Mesendoderm (in vitro differentiated cells): ENCODE measurements around the gene PLCL2.

Experiments
- DNase-seq: peaks from one replicate; pipeline ENCODE4 v3.0.0; 2013
- H2AK5ac ChIP-seq: 2 replicates; pipeline ENCODE4 v1.6.1; 2013; ENCODE audit warnings: low read length, inconsistent platforms
- H2BK120ac ChIP-seq: 2 replicates; pipeline ENCODE4 v1.6.1; 2013; ENCODE audit warnings: low read depth, mild to moderate bottlenecking, low read length, moderate library complexity, mixed read lengths
- H2BK15ac ChIP-seq: replicated peaks from 2 replicates; pipeline ENCODE4 v1.6.1; 2013; ENCODE audit warnings: low read depth, mild to moderate bottlenecking, moderate library complexity
- H2BK5ac ChIP-seq: 2 replicates; pipeline ENCODE4 v1.6.1; 2013; ENCODE audit warnings: low read length, inconsistent platforms
- H3K18ac ChIP-seq: 2 replicates; pipeline ENCODE4 v1.6.1; 2013; ENCODE audit warnings: mild to moderate bottlenecking, low read length, mixed read lengths
- H3K23ac ChIP-seq: one replicate; pipeline ENCODE4 v1.6.1; 2013; ENCODE audit warnings: low read length
- H3K27ac ChIP-seq: 2 replicates; pipeline ENCODE4 v1.5.1; 2013; ENCODE audit warnings: low read depth, mild to moderate bottlenecking, inconsistent platforms, low read length, moderate library complexity
- H3K27me3 ChIP-seq: 2 replicates; pipeline ENCODE4 v1.6.1; 2013; ENCODE audit warnings: low read length, control low read depth, mild to moderate bottlenecking, inconsistent platforms; ENCODE audit not compliant: insufficient read depth, poor library complexity
- H3K36me3 ChIP-seq: 2 replicates; pipeline ENCODE4 v1.6.1; 2013; ENCODE audit warnings: low read length, inconsistent platforms; ENCODE audit not compliant: control insufficient read depth, insufficient read depth
- H3K4ac ChIP-seq: one replicate; pipeline ENCODE4 v1.6.1; 2013; ENCODE audit warnings: low read depth, mild to moderate bottlenecking, low read length, moderate library complexity
- H3K4me1 ChIP-seq: 2 replicates; pipeline ENCODE4 v1.6.1; 2013; ENCODE audit warnings: low read depth, low read length, inconsistent platforms; ENCODE audit not compliant: control insufficient read depth
- H3K4me2 ChIP-seq: 2 replicates; pipeline ENCODE4 v1.6.1; 2013; ENCODE audit warnings: low read length
- H3K4me3 ChIP-seq: 2 replicates; pipeline ENCODE4 v1.5.1; 2013; ENCODE audit warnings: mild to moderate bottlenecking, low read length
- H3K56ac ChIP-seq: one replicate; pipeline ENCODE4 v1.6.1; 2013; ENCODE audit warnings: low read length
- H3K79me1 ChIP-seq: 2 replicates; pipeline ENCODE4 v1.6.1; 2013; ENCODE audit warnings: low read length, inconsistent platforms
- H3K79me2 ChIP-seq: 2 replicates; pipeline ENCODE4 v1.6.1; 2013; ENCODE audit warnings: mild to moderate bottlenecking, low read length; ENCODE audit not compliant: control insufficient read depth, insufficient read depth
- H3K9ac ChIP-seq: 2 replicates; pipeline ENCODE4 v1.6.1; 2013; ENCODE audit warnings: low read length, inconsistent platforms
- H4K5ac ChIP-seq: one replicate; pipeline ENCODE4 v1.6.1; 2013; ENCODE audit warnings: low read length
- H4K8ac ChIP-seq: one replicate; pipeline ENCODE4 v1.6.1; 2013; ENCODE audit warnings: low read depth, mild to moderate bottlenecking, control low read depth, low read length, moderate library complexity
- WGBS: extraction: QIAGEN DNeasy Blood & Tissue Kit; methylation state at CpG from one replicate; pipeline ENCODE4 v1.1.7; 2013; ENCODE audit warnings: low lambda C conversion rate, missing lambda C conversion rate; ENCODE audit not compliant: insufficient coverage; ENCODE audit errors: extremely low coverage; 5-methylcytosine and 5-hydroxymethylcytosine counted together

Gene PLCL2

DNA sequence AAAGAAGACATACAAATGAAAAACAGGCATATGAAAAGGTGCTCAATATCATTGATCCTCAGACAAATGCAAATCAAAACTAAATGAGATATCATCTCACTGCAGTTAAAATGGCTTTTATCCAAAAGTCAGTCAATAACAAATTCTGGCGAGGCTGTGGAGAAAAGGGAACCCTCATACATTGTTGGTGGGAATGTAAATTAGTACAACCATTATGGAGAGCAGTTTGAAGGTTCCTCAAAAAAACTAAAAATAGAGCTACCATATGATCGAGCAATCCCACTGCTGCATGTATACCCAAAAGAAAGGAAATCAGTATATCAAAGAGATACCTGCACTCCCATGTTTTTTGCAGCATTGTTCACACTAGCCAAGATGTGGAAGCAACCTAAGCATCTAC lies 165.8 kb downstream of the PLCL2 start:
- Histone ChIP-seq H3K79me2 (no peaks in the 10 kb centered on the region), H3K4me3 (no peak overlapping the region), H2BK5ac (no peak overlapping the region), H2BK120ac (no peak overlapping the region), H2BK15ac (no peak overlapping the region), H3K79me1 (no peaks in the 10 kb centered on the region), H3K27ac (no peak overlapping the region), H3K18ac (no peak overlapping the region), H3K56ac (no peak overlapping the region), H3K27me3 (no peaks in the 10 kb centered on the region), H3K4me1 (no peaks in the 10 kb centered on the region), H2AK5ac (no peak overlapping the region), H3K36me3 (no peaks in the 10 kb centered on the region), H4K5ac (no peak overlapping the region), H3K23ac (no peak overlapping the region), H3K9ac (no peak overlapping the region), H4K8ac (no peak overlapping the region), H3K4me2 (no peak overlapping the region), H3K4ac (no peak overlapping the region)
- no CpG with 5 or more reads among the region's 2 CpGs for WGBS
- DNase-seq = no peak

DNA sequence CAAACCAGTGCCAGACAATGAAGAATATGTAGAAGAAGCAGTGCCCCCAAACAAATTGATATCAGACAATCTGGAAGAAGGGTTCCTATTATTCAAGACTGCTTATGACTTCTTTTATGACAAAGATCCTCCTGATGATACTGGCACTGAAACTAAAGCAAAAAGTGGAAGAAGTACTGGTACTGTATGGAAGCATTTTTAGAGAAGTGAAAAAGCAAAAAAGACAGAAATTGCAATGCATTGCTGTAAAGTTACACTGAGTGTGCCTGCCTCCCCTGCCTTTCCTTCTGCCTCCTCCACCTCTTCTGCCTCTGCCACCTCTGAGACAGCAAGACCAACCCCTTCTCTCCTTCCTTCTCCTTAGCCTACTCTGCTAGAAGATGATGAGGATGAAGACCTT lies 167.6 kb downstream of the PLCL2 start:
- H2AK5ac ChIP-seq = no peak overlapping the region
- no peak overlapping the region for H3K4me2 ChIP-seq
- H3K9ac ChIP-seq = no peak overlapping the region
- no peak overlapping the region for H3K4me3 ChIP-seq
- H3K56ac ChIP-seq = no peak overlapping the region
- no peak overlapping the region for H2BK15ac ChIP-seq
- no peak overlapping the region for H4K8ac ChIP-seq
- DNase-seq = no peak
- no peaks in the 10 kb centered on the region for H3K36me3 ChIP-seq
- no peak overlapping the region for H2BK5ac ChIP-seq
- no peak overlapping the region for H3K27ac ChIP-seq
- no peaks in the 10 kb centered on the region for H3K79me2 ChIP-seq
- H3K27me3 ChIP-seq = no peaks in the 10 kb centered on the region
- no peak overlapping the region for H3K4ac ChIP-seq
- no peak overlapping the region for H3K18ac ChIP-seq
- H3K4me1 ChIP-seq = no peaks in the 10 kb centered on the region
- no peak overlapping the region for H2BK120ac ChIP-seq
- no peak overlapping the region for H4K5ac ChIP-seq
- no peaks in the 10 kb centered on the region for H3K79me1 ChIP-seq
- no peak overlapping the region for H3K23ac ChIP-seq

DNA sequence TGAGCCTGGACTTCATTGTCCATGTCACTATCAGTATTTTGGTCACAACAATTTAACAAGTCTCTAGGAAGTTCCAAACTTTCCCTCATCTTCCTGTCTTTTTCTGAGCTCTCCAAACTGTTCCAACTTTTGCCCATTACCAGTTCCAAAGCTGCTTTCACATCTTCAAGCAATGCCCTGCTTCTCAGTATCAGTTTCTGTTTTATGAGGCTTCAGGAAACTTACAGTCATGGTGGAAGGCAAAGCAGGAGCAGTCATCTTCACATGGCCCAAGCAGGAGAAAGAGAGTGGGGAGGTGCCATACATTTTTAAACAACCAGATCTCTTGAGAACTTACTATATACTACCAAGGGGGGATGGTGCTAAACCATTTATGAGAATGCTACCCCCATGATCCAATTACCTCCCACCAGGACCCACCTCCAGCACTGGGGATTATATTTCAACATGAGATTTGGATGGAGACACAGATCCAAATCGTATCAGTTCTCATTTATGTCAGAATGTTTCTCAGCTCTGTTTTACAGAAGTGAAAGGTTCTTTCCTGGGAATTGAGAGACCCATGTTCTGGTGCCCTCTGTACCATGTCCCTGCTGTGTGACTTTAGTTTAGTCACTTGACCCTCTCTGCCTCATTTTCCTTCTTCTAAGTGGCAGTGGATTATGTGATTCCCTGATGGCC lies 169.7 kb downstream of the PLCL2 start:
- H2BK15ac ChIP-seq = no peak overlapping the region
- no peak overlapping the region for H3K23ac ChIP-seq
- whole genome bisulfite sequencing = no CpG with 5 or more reads among the region's 1 CpG

DNA sequence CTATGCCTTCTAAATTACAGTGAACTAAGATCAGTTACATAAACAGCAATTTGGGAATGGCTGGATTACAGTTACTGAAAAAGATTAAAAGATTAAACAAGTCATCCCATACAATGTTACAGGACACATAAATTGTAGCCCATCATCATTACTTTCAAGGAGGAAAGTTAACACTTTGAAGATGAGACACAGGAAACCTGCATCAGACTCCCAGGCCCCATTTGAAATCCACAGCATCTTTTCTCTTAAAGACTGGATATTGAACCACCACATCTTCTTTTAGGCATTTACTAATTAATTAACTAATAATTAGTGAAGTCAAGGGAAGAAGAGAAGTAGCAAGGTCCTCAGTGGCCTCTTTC lies 170.2 kb downstream of the PLCL2 start:
- H3K4me1 ChIP-seq = no peaks in the 10 kb centered on the region
- no peaks in the 10 kb centered on the region for H3K79me1 ChIP-seq
- no peak overlapping the region for H4K8ac ChIP-seq
- DNase-seq = no peak
- no peak overlapping the region for H3K9ac ChIP-seq
- no peaks in the 10 kb centered on the region for H3K27me3 ChIP-seq
- H3K79me2 ChIP-seq = no peaks in the 10 kb centered on the region
- H3K18ac ChIP-seq = no peak overlapping the region
- H2AK5ac ChIP-seq = no peak overlapping the region
- H3K27ac ChIP-seq = no peak overlapping the region
- no peak overlapping the region for H3K56ac ChIP-seq
- no peak overlapping the region for H3K4ac ChIP-seq
- no peak overlapping the region for H3K4me2 ChIP-seq
- no peaks in the 10 kb centered on the region for H3K36me3 ChIP-seq
- H4K5ac ChIP-seq = no peak overlapping the region
- H2BK120ac ChIP-seq = no peak overlapping the region
- H2BK5ac ChIP-seq = no peak overlapping the region
- H3K4me3 ChIP-seq = no peak overlapping the region
- H3K23ac ChIP-seq = no peak overlapping the region
- no peak overlapping the region for H2BK15ac ChIP-seq

More for the DNA sequence above, 169.7 kb downstream of the PLCL2 start:
- no peak for DNase-seq
- H3K4ac ChIP-seq = no peak overlapping the region
- H3K9ac ChIP-seq = no peak overlapping the region
- no peaks in the 10 kb centered on the region for H3K79me1 ChIP-seq
- H3K27me3 ChIP-seq = no peaks in the 10 kb centered on the region
- H4K5ac ChIP-seq = no peak overlapping the region
- no peak overlapping the region for H3K4me3 ChIP-seq
- no peaks in the 10 kb centered on the region for H3K79me2 ChIP-seq
- H3K36me3 ChIP-seq = no peaks in the 10 kb centered on the region
- H3K18ac ChIP-seq = no peak overlapping the region
- H3K4me2 ChIP-seq = no peak overlapping the region
- H2BK120ac ChIP-seq = no peak overlapping the region
- H4K8ac ChIP-seq = no peak overlapping the region
- H3K4me1 ChIP-seq = no peaks in the 10 kb centered on the region
- no peak overlapping the region for H3K56ac ChIP-seq
- H3K27ac ChIP-seq = no peak overlapping the region
- no peak overlapping the region for H2AK5ac ChIP-seq
- H2BK5ac ChIP-seq = no peak overlapping the region

DNA sequence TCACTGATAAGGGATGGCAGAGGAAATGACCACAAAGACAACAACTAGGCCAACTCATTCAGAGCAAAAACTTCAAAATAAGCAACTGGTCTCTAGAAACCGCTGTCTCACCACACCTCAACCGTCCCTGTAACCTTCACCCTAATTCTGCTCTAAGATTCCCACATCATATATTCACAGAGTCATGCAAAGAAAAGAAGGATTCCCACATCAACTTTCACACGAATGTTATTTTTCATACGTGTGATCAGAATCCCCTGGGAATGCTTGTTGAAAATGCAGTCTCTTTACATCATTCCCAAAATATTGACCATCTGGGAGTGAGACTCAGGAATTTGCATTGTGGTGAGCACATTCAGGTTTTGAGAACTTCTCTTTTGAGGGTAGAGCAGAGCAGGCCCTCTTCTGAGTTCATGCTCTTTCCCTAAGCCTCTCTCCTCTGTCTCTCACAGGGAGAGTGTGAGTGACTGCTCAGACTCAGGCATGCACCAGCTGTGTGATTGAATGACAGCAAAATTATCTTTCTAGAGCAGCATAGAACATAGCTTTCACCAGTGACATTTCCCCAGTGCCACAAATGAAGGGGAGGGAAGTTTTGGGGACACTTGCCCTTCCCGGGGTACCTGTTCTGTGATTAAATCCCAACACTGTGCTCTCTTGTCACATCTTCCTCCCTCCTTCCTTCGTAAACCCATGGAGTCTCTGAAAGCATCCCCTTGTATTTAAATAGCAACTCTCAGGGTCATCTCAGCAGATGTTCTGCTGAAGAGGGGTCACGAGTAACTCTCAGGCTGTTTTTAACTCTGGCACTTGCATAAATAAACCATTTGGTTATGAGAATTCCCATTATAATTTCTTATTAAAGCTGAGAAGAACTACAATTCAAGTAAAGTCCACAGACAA lies 170.9 kb downstream of the PLCL2 start:
- Histone ChIP-seq H3K27ac (no peak overlapping the region), H3K56ac (no peak overlapping the region), H3K79me1 (no peaks in the 10 kb centered on the region), H3K79me2 (no peaks in the 10 kb centered on the region), H4K8ac (no peak overlapping the region), H3K18ac (no peak overlapping the region), H3K23ac (no peak overlapping the region), H2BK5ac (no peak overlapping the region), H3K4ac (no peak overlapping the region), H3K4me3 (no peak overlapping the region), H2AK5ac (no peak overlapping the region), H3K36me3 (no peaks in the 10 kb centered on the region), H3K27me3 (no peaks in the 10 kb centered on the region), H3K4me2 (no peak overlapping the region), H3K4me1 (no peaks in the 10 kb centered on the region), H3K9ac (no peak overlapping the region), H2BK120ac (no peak overlapping the region), H4K5ac (no peak overlapping the region), H2BK15ac (no peak overlapping the region)
- no peak for DNase-seq
- no CpG with 5 or more reads among the region's 7 CpGs for WGBS
